ENCODE measurements around the gene WDHD1.
"Not testable (repeated sequence)": the region's sequence is repeated elsewhere in the genome, so short reads cannot be mapped to it uniquely, and the experiment has no call there.

The WDHD1 gene

DNA sequence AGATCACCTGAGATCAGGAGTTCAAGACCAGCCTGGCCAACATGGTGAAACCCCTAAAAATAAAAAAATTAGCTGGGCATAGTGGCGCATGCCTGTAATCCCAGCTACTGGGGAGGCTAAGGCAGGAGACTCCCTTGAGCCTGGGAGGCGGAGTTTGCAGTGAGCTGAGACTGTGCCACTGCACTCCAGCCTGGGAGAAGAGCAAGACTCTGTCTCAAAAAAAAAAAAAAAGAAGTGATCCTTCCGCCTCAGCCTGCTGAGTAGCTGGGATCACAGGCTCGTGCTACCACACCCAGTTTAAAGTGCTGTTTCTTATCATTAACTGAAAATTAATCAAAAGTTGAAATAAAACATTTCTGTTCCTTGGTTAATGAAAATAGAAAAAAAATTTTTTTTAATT, 117.9 kb downstream of the WDHD1 start:
- not testable (repeated sequence) for DNase-seq (ENCODE audit: low read depth)

DNA sequence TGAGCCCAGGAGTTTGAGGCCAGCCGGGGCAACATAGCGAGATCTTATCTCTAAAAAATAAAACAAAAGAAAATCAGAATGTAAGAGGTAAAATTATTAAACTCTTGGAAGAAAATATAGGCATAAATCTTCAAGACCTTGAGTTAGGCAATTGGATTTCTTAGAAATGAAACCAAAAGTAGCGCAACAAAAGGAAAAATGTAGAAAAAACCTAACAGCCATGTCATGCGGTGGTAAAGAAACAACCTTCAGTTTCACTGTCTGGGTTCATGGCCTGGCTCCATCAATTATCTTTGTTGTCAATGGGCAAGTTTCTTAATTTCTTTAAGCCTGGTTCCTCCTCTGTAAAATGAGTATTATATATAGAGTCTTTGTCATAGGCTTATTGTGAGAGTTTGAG, 118.7 kb downstream of the WDHD1 start:
- DNase-seq (ENCODE audit: low read depth), result no peak

DNA sequence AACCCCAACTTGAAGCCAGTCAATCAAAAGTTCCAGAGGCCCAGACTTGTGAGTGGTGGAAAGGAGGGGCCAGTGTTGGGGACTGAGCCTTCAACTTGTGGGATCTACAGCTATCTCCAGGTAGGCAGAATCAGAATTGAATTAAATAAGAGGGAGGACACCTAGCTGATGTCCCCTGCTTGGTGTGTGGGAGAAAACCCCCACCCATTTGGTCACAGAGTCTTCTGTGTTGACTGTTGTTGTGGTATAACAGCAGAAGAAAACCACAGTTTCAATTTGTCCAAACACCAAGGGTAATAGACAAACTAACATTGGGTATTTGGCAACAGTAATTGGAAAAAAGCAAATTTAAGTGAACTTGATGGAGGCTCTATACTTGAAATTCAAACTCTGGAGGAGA, 120.8 kb downstream of the WDHD1 start:
- DNase-seq (ENCODE audit: low read depth), result no peak

DNA sequence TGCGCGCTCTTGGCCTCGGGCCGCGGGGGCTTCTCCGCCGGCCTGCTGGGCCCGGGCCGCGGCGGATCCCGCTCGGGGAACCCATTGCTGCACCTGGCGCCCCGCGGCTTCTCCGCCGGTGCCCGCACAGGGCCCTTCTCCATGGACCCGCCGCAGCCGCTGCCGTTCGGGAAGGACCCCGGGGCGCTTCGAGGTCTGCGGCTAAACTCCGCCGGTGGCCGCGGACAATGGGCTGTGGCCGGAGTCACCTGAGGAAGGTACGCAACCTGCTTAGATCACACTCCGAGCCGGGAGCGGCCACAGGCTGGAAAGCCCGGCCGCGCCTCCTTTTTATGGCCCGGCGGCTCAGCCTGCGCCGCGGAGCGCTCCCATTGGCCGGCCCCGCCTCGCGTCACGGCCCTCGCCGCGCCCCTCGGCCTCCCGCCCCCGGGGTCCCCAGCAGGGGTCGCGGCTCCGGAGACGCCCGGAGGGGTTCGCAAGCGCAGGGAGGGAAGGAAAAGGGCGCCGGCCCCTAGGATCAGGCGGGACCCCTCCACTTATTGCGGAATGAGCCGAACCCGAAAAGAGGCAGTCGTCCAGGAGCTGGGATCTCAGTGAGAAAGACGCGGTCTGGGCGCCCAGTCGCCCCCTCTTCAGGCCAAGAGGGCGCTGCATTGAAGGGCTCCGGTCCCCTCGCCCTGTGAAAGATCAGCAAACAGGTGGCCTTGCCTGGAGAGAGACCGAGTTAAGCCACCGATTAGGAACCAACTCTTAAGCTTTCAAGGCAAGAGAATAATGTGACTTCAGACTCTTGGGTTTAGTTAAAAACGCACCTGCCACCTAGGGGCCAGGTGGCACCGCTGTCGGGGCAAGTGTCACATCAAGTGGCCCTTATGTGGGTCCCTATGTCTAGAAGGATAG, 124.1 kb downstream of the WDHD1 start, which contains the start of gene GCH1:
Gene GCH1 (minus strand): TSS at position 306 of the 900 bp plus-strand sequence. CDS start 163 bp downstream, at position 143.
- DNase-seq (ENCODE audit: low read depth), result peak; percentile 30

DNA sequence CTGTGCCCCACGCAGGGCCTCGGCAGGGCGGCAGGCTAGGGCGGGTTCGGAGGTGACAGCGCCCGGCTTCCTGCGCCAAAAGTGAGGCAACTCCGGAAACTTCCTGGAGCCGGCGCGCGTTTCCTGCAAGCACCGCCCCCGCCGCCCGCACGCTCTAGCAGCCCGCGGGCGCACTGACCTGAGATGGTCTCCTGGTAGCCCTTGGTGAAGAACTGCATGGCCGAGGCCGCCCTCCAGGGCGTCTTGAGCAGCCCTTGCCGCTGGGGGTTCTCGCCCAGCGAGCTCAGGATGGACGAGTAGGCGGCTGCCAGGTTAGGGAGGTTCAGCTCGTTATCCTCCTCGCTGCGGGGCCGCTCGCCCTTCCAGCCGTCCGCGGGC, 124.8 kb downstream of the WDHD1 start:
- peak; percentile 42 for DNase-seq (ENCODE audit: low read depth)

DNA sequence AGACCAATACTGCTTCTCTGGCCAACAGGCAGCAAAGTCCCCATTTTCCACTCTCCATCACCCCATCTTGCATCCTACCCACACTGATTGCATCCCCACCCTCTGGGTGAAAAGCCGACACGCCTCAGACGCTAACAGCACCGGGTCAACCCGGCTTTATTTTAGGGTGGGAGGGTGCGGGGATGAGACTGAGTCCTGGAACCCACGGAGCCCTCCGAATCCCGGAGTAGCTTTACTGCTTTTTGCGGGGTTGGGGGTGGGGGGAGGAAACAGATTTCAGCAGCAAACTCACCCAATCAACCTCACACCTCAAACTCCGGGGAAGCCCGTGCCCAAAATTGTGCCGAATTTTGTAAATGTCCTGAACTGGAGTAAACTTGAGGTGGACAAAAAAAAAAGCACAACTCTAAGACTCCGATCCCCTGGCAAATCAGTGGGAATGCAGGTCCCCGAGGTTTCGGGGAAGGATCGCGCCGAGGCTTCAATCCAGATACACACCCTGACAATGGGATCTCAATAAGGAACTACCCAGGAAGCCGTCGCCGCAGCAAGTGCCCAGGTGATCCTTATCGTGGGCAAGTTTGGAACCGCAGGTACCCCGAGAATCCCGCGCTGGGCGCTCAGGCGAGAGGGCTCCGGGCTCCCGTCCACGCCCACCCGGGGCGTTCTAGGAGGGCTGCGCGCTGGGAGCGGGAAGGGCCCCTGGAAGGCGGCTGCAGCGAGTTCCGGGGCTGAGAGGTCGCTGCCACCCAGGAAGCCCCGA, 125.3 kb downstream of the WDHD1 start:
- DNase-seq (ENCODE audit: low read depth), result no peak

DNA sequence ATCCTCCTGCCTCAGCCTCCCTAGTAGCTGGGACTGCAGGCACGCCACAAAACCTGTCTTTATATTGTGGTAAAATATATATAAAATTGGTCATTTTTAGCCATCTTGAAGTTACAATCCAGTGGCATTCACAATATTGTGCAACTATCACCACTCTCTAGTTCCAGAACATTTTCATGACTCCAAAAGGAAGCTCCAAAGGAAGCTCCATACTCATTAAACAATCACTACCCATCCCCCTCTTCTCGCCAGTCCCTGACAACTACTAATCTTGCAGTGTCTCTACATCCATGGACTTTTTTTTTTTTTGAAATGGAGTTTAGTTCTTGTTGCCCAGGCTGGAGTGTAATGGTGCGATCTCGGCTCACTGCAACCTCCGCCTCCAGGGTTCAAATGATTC, 127.3 kb downstream of the WDHD1 start:
- DNase-seq (ENCODE audit: low read depth), result no peak

DNA sequence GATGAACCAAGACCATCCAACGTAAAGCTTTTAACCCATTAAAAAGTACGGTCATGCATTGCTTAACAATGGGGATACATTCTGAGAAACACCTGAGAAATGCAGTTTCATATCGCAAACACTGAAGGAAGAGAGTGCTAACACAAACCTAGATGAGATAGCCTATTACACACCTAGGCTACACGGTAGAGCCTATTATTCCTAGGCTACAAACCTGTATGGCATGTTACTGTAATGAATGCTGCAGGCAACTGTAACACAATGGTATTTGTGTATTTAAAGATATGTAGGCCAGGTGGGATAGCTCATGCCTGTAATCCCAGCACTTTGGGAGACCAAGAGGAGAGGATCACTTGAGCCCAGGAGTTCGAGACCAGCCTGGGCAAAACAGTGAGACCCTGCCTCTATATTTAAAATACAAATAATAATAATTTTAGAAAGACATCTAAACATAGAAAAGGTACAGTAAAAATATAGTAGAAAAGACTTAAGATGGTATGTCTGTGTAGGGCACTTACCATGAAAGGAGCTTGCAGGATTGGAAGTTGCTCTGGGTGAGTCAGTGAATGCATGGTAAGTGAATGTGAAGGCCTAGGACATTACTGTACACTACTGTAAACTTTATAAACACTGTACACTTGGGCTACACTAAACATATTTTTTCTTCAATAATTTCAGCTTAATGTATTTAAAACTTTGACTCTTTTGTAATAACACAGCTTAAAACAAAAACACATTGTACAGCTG, 128.9 kb downstream of the WDHD1 start:
- DNase-seq (ENCODE audit: low read depth), result peak; percentile 45

DNA sequence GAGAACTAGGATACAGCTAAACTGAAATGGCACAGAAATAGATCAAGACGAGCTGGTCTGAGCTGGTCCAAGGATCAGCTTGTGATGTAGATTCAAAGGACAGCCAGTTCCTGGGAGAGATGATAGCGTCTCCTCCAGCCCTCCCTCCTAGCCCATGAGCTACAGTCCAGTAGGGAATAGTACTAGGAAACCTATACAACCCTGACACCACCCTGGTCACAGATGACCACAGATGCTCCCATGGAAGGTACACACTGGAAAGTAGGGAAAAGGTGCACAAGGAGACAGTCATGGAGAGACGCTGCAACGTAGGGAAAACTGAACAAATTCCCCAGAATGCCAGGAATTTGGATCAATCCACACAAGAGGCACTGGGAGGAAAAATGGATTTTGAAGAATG, 131.2 kb downstream of the WDHD1 start:
- no peak for DNase-seq (ENCODE audit: low read depth)

DNA sequence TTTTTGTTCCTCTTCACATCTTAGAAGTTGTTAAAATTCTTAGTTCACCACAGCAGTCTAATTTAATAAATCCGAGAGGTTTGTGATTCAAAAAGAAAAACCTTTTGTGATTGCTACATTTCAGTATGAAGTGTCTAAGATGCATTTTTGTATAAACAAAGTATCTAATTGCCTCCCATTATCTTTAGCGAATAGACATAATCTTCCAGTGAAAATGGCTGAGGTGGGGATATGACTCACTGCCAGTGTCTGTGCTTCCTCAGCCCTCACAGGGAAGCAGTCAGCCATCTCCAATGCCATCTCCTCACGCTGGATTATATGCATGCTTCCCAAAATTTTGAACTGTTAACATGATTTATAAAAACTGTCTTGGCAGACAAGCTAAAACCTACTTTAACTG, 131.9 kb downstream of the WDHD1 start:
- peak; percentile 73 for DNase-seq (ENCODE audit: low read depth)

DNA sequence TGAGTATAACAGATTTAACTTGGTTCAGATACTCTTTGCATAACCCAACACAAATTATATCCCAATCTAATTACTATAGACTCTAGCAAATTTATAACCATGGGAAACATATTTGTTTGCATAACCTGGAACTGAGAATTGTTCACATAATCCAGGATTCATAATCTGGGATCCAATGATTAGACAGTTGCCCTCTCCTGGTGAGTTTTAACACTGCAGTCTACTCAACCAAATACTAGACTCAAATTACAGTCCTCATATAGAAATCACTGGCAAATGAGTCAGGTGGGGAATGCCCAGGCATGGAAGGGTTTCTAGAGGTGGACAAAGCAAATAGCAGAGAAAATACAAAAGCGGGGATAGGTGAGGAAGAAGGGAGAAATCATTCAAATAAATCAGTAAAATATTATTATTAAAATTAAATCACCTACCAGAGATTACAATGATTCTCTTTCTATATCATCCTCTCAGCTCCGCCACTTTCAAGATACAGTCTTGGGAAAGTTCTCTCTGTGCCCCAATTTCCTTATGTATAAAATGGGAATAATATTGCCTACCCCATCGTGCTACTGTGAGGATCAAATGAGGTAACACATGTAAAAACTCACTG, 133.6 kb downstream of the WDHD1 start:
- DNase-seq (ENCODE audit: low read depth), result peak; percentile 64

DNA sequence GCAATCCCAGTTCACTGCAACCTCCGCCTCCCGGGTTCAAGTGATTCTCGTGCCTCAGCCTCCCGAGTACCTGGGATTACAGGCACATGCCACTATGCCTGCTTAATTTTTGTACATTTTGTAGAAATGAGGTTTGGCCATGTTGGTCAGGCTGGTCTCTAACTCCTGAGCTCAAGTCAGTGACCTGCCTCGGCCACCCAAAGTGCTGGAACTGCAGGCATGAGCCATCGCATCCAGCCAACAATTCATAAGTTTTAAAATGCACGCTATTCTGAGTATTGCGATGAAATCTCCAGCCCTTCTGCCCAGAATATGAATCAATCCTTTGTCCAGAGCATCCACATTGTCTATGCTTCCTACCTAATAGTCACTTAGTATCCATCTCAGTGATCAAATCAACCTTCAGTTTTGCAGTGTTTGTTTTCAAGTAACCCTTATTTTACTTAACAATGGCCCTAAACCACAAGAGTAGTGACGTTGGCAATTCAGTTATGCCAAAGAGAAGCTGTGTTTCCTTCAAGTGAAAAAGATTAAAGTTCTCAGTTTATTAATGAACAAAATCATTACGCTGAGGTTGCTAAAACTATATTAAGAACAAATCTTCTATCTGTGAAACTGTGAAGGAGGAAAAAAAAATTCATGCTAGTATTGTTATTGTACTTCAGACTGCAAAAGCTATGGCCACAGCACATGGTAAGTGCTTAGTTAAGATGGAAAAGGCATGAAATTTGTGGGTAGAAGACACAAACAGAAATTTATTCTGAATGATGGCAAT, 135.2 kb downstream of the WDHD1 start:
- DNase-seq (ENCODE audit: low read depth), result no peak

DNA sequence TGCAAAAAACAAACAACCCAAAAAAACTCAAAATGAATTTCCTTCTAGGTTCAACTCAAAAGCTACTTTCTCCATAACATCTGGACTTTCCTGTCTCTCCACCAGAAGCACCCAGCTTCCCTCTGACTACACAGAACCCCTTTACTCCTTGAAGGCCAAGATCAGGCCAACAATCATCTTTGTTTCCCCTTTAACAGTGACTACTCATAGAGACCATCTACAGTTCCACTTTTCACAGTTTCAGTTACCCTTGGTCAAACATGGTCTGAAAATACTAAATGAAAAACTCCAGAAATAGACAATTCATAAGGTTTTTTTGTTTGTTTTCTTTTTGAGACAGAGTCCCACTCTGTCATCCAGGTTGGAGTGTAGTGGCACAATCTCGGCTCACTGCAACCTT, 136.1 kb downstream of the WDHD1 start:
- DNase-seq (ENCODE audit: low read depth), result no peak

DNA sequence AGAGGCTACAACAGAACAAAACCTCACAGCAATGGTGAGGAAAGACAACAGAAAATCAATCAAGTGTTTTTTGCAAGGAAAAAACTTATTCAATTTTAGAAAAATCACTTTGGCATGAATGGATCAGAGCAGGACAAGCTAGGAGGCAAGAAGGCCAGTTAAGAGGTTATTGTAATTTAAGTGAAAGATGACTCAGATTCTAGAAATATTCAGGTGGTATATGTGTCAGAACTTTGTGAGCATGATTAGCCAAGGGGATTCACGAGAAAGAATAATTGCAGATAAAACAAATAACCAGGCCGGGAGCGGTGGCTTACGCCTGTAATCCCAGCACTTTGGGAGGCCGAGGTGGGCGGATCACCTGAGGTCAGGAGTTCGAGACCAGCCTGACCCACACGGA, 137.0 kb downstream of the WDHD1 start:
- DNase-seq (ENCODE audit: low read depth), result no peak

Data from amniotic epithelial cell (primary cell).